Left ventricle myocardium inferior (tissue), 1 donor: Measurements from ENCODE around the gene ZFP69B. TPM values are rescaled to one million over a fixed set of nuclear protein-coding genes. Genes with fewer than 3 reads are reported as not detected.

Experiments
- DNase-seq: peaks from one replicate; pipeline ENCODE4 v3.0.0-alpha.2; 2020
- H3K27ac ChIP-seq: fragments of 200-600 bp; replicated peaks from 2 replicates; pipeline ENCODE4 v1.8.0; 2021
- H3K27me3 ChIP-seq: fragments of 200-600 bp; 2 replicates; pipeline ENCODE4 v1.8.0; 2021; ENCODE audit warnings: low read depth
- H3K36me3 ChIP-seq: fragments of 200-600 bp; 2 replicates; pipeline ENCODE4 v1.8.0; 2021
- H3K4me1 ChIP-seq: fragments of 200-600 bp; 2 replicates; pipeline ENCODE4 v1.8.0; 2021
- H3K4me3 ChIP-seq: fragments of 200-600 bp; 2 replicates; pipeline ENCODE4 v1.8.0; 2021; ENCODE audit warnings: mild to moderate bottlenecking, moderate library complexity
- H3K9me3 ChIP-seq: fragments of 200-600 bp; replicated peaks from 2 replicates; pipeline ENCODE4 v1.8.0; 2021
- intact Hi-C: fragments of 100-400 bp; cut with micrococcal nuclease; formaldehyde crosslinking; loops from one replicate; pipeline ENCODE4 v1.11.0; 2022
- total RNA-seq: library from RNA; stranded (reverse); fragmentation: NEBNext Ultra II Directional; extraction: Animal tissue kit (Norgen Biotek cat#: 25700); gene quantifications from one replicate; pipeline ENCODE4 v1.2.1, GENCODE V29; 2021
- TF ChIP-seq, protein P1 (sequence below): fragments of 200-600 bp; IDR thresholded peaks from 2 replicates; pipeline ENCODE4 v1.8.0; 2021; ENCODE audit warnings: antibody characterized with exemption, mild to moderate bottlenecking, borderline replicate concordance
- donor health status: DM: no; HTN: yes; CAD: no; lungs with severe emphysema.

The ZFP69B gene
- total RNA-seq, 1 donor from 2014 or later = 1.1 TPM

- Histone ChIP-seq H3K27ac (no peak overlapping the region), H3K27me3 (no peaks in the 10 kb centered on the region), H3K4me3 (no peak overlapping the region), H3K4me1 (no peaks in the 10 kb centered on the region), H3K9me3 (peaks cover 100% of the 10 kb centered on the region), H3K36me3 (peaks cover 82% of the 10 kb centered on the region)
- intact Hi-C loops = no loop called here
- no peak for DNase-seq
- TF ChIP-seq, protein P1, sequence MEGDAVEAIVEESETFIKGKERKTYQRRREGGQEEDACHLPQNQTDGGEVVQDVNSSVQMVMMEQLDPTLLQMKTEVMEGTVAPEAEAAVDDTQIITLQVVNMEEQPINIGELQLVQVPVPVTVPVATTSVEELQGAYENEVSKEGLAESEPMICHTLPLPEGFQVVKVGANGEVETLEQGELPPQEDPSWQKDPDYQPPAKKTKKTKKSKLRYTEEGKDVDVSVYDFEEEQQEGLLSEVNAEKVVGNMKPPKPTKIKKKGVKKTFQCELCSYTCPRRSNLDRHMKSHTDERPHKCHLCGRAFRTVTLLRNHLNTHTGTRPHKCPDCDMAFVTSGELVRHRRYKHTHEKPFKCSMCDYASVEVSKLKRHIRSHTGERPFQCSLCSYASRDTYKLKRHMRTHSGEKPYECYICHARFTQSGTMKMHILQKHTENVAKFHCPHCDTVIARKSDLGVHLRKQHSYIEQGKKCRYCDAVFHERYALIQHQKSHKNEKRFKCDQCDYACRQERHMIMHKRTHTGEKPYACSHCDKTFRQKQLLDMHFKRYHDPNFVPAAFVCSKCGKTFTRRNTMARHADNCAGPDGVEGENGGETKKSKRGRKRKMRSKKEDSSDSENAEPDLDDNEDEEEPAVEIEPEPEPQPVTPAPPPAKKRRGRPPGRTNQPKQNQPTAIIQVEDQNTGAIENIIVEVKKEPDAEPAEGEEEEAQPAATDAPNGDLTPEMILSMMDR = no peak
Observed at GRCh38 chr1:40462956-40463590, 12.8 kb downstream of the ZFP69B start.

- H3K36me3 ChIP-seq = peaks cover 21% of the 10 kb centered on the region
- no peak overlapping the region for H3K27ac ChIP-seq
- peaks cover 94% of the 10 kb centered on the region for H3K9me3 ChIP-seq
- TF ChIP-seq, protein P1 = no peak
- H3K4me1 ChIP-seq = no peaks in the 10 kb centered on the region
- no peaks in the 10 kb centered on the region for H3K27me3 ChIP-seq
- DNase-seq = no peak
- H3K4me3 ChIP-seq = no peak overlapping the region
- intact Hi-C loops = no loop called here
Observed at GRCh38 chr1:40469327-40469726, 19.1 kb downstream of the ZFP69B start.

DNA sequence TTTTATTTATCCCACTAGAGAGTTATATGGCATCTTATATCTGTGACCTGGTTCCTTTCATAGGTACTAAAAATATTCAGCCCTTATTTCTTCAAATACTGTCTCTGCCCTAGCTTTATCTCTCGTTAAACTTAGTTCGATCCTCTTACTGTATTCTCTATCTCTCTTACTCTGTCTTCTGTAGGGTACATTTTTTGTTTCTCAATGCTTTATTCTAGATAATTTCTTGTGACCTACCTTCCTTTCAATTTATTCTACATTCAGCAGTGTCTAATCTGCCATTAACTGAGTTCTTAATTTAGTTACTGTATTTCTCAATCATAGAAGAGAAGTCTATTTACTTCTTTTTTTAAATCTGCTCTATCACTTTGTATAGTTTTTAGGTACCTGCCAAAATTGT, 25.0 kb downstream of the ZFP69B start:
- peaks cover 22% of the 10 kb centered on the region for H3K4me1 ChIP-seq
- no peak for DNase-seq
- H3K27ac ChIP-seq = no peak overlapping the region
- H3K4me3 ChIP-seq = no peak overlapping the region
- H3K9me3 ChIP-seq = peaks cover 51% of the 10 kb centered on the region
- intact Hi-C loops = no loop called here
- TF ChIP-seq, protein P1 = no peak
- peaks cover 3% of the 10 kb centered on the region for H3K36me3 ChIP-seq
- no peaks in the 10 kb centered on the region for H3K27me3 ChIP-seq

GRCh38 chr1:40476924-40477677, 26.8 kb downstream of the ZFP69B start, which contains the start of gene ZFP69:
Gene ZFP69, plus strand, starts transcription at chr1:40477290. Its CDS starts 2,072 bp downstream, at chr1:40479362.
- DNase-seq = peak; percentile 82
- Histone ChIP-seq H3K4me1 (peaks cover 22% of the 10 kb centered on the region), H3K27me3 (no peaks in the 10 kb centered on the region), H3K36me3 (peaks cover 17% of the 10 kb centered on the region), H3K4me3 (peak within 1 kb of the TSS; percentile 85), H3K27ac (peak within 1 kb of the TSS; percentile 74), H3K9me3 (peaks cover 37% of the 10 kb centered on the region)
- intact Hi-C loops = no loop called here
- TF ChIP-seq, protein P1 = peak; percentile 26

GRCh38 chr1:40477678-40478053, 27.4 kb downstream of the ZFP69B start:
- Histone ChIP-seq H3K9me3 (peaks cover 41% of the 10 kb centered on the region), H3K4me3 (peak overlapping the region; percentile 85), H3K27ac (peak overlapping the region; percentile 74), H3K4me1 (peaks cover 22% of the 10 kb centered on the region), H3K36me3 (peaks cover 23% of the 10 kb centered on the region), H3K27me3 (no peaks in the 10 kb centered on the region)
- no peak for DNase-seq
- TF ChIP-seq, protein P1 = no peak
- intact Hi-C loops = no loop called here
